Measurements from ENCODE around the gene S1PR4. TPM values are rescaled to one million over a fixed set of nuclear protein-coding genes. Genes with fewer than 3 reads are reported as not detected.

The S1PR4 gene
- total and polyA plus RNA-seq, 9 of the 15 experiments (the other 6 are each of a cell fraction or from before 2014, with no cell fraction given): 0.27 TPM; not detected in 8

GRCh38 chr19:3185461-3186159, 7.0 kb downstream of the S1PR4 start, which contains the start of gene NCLN (continued):
- TF ChIP-seq RREB1 (CRISPR knock-in tag; IDR thresholded peaks at IDR 0.05) (no peak), KAT8 (IDR thresholded peaks at IDR 0.05; ENCODE audit: low read depth) (no peak), TCFL5 (CRISPR knock-in tag; conservative IDR thresholded peaks at IDR 0.05) (no peak), MBD2 (IDR thresholded peaks at IDR 0.05; ENCODE audit: borderline replicate concordance, low read depth) (peak; percentile 87), MXD1 (CRISPR knock-in tag; IDR thresholded peaks at IDR 0.05; ENCODE audit: borderline replicate concordance, poor library complexity, severe bottlenecking) (peak; percentile 10), CHD7 (IDR thresholded peaks at IDR 0.05; ENCODE audit: low read depth, low read length) (no peak), POU5F1 (IDR thresholded peaks at IDR 0.05; ENCODE audit: borderline replicate concordance, low read depth, low read length, partially characterized antibody) (no peak)

All from K562 (cell line).